GM18508 (cell line): ENCODE results near the gene KIRREL1.

ENCODE experiments used
- ATAC-seq: cut with Tn5 transposase; IDR thresholded peaks from one replicate; pipeline ENCODE4 v1.9.1; 2021; ENCODE audit warnings: moderate number of reproducible peaks; ENCODE audit not compliant: insufficient read depth, unreplicated experiment

KIRREL1 gene

GRCh38 chr1:158101455-158101854 lies 108.0 kb downstream of the KIRREL1 start:
- ATAC-seq, result no peak

GRCh38 chr1:158101927-158102326 lies 108.5 kb downstream of the KIRREL1 start:
- no peak for ATAC-seq

- ATAC-seq, result no peak
Observed at GRCh38 chr1:158102881-158103674, 109.6 kb downstream of the KIRREL1 start.

DNA sequence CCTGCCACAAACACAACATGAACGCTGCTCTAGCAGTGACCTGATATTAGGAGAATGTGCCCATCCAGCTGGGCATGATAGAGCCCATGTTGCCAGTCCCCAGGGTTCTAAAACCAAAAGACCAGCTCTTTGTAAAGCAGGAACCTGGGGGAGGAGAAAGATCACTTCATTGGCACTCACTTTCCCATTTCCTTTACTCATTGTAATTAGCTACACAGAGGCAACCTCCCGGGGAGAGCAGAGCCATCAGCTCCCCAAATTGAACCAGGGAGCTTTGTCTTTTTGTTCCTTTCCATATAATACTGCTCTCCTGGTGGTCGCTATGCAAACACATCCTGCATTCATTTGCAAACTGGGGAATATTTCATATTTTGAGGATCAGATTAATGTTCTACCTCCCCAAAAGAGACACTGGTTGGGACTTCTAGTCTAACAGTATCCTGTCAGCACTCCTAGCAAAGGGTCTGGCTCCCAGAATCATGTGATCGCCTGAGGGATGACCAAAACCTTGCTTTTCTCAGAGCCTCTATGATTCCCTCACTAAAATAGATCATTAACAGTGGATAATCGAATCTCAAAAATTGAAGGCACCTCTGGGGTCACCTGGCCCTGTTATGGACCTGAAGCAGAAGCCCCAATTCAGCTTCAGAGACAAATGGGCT lies 110.5 kb downstream of the KIRREL1 start:
- no peak for ATAC-seq

GRCh38 chr1:158104891-158105290 lies 111.4 kb downstream of the KIRREL1 start:
- no peak for ATAC-seq

DNA sequence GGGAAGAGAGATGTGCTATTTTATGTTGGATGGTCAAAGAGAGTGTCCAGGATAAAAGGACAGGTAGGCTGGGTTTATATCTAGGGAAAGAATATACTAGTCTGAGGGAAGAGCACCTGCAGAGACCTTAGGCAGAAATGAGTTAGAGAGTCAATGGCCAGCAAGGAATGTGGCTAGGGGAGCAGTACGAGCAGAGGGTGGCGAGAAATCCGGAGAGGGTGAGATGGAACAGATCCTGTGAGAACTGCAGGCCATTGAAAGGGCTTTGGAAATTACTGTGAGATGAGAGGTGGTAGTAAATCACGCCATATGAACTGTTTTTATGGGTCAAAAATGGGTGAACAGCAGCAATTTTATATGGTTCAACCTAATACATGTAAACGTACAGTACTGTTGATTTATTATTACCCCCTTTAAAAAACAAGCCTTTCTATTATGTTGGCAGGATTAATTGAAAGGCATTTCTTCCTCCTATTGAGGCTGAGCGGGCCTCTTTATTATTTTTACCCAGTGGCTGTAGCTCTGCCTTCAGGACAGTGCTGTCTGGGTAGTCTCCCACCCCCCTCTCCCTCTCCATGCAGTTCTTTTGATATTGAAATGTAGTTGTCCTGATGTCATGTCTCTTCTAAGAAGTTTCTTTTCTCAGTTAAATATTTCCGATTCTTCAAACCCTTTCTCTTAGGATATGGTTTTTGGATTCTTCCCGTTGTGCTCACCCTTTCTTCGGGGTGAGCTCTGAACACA lies 112.1 kb downstream of the KIRREL1 start:
- ATAC-seq, result no peak

DNA sequence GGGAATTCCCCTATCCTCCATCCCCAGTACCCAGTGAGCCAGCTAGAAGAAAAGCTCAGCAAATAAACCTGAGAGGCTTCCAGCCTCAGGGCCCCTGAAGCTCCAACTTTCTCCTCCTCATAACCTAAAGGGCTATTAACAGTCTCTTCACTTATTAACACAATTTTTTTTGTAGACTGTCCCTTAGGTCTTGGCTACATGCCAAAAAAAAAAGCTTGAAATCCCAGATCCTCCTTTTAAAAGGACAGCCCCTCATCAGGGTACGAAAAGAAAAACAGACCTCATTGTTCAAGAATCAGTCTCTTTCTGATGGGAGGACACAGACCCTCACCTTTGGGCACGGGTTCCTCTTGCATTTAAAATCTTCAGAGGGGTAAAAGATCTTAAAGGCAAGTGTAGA lies 114.5 kb downstream of the KIRREL1 start:
- ATAC-seq, result no peak

- ATAC-seq, result no peak
Observed at GRCh38 chr1:158112994-158113758, 119.7 kb downstream of the KIRREL1 start.

DNA sequence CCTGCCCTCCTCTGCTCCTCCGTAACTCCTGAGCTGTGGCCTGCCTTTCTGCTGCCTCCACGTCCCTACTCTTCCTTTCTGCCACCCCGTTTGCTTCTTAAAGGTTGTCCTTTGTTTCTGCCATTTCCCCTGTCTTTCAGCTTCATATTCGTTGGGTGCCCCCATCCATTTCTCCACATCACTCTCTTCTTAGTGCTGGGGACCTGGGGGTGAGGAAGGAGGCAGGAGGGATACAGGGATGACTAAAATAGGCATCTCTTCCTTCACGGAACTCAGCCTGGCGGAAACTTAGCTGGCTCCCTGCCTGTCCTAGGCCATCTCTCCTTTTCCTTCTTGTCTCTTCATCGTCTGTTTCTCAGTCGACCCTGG lies 120.3 kb downstream of the KIRREL1 start:
- ATAC-seq, result no peak

GRCh38 chr1:158115126-158115525 lies 121.7 kb downstream of the KIRREL1 start:
- no peak for ATAC-seq

DNA sequence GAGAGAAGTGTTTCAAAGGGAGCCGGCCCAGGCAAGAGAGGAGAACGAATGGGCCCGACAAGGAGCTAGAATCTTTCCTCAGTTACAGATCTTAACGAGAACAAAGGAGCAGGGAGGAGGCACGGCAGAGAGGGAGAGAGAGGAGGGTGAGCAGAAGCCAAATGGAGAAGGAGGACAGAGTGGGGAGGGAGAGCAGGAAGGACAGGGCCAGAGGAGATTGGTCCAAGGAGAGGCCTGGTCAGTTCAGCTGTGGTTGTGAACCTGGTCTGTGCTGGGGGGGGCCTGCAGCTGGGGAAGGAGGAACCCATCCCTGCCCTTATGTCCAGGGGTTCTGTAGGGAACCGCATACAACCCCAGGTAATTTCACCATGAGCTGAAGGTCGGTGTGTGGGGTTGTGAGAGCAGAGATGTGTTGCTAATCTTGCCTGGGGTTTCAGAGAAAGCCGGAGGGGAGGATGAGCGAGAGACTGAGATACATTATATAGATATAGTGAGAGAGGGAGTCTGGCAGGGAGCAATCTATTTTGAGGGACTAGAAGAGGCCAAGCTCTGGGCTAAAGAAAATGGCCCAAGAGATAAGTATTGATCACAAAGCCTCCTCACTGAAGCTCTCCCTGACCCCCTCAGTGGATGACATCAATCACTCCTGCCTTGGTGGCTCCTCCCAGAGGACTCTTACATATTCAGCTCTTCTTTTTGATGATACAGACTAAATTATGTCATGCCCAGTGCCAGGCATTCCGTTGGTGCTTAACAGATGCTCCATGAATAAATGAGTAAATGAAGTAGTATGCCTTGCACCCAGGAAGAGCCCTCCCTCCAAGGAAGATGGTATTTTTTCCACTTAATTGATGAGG lies 123.1 kb downstream of the KIRREL1 start:
- ATAC-seq, result no peak

DNA sequence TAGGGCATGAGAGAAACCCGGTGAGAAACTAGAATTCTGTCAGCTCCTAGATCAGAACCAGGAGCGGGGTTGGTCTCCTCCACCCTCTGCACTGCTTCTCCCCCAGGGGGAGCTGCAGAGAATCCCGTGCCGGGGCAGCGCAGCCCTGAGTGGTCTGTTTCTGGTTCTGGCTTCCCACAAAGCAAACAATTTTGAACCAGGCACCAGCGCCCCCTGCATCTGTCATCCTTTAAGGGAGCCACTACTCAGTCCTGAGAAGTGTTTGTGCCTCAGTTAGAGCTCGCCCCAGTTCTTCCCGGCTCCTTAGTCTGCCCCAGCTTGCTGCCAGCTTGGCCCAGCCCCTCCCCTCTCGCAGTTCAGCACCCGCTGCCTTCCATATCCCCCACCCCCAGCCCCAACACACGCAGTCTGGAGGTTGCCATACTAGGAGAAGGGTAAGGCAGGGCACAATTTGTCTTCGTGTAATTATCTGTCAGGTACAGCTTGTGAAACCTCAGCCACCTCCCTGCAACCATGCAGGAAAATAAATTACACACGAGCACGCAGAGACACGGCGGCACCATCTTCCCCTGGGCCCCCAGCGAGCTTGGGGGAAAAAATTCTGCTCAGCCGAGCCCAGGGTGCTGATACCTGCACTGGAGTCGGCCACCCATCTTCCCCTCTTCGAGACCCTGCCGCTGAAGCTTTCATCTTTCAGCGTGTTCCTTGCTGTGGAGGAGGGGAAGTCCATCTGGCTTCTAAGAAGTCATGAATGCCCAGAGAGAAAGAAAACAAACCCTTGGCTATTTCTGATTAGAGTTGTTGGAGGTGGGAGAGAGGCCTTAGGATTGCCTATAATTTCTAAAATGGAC lies 124.6 kb downstream of the KIRREL1 start:
- no peak for ATAC-seq

GRCh38 chr1:158118713-158119402 lies 125.4 kb downstream of the KIRREL1 start:
- ATAC-seq, result no peak

DNA sequence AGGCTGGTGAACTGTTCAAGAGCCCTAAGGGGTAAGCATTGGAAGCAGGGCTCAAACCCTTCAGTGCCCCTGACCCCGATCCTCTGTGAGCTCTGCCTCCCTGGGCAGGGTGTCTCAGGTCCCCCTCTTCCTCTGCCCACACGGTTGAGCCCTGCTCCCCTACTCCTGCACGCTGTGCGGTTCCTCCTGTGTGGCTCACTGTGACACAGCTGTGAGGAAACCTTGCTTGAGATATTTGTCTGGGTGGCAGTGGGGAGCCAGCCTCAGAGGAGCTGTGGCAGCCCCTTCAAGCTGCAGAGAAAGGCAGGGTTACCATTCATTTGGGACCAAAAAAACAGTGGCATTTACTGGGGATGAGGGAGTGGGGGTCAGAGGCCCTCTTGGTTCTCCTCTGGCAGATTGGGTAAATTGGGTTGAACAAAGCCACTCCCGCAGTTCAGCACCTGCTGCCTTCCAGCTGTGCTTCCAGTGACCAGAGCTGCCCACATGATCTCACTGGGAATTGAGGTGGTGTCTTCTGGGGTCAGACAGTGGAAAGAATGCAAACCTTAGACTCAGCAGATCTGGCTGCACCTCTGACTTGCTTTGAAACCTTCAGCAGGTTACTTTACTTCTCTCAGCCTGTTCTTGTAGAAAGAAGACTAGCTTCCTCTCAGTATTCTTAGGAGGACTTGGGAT lies 126.7 kb downstream of the KIRREL1 start:
- no peak for ATAC-seq

DNA sequence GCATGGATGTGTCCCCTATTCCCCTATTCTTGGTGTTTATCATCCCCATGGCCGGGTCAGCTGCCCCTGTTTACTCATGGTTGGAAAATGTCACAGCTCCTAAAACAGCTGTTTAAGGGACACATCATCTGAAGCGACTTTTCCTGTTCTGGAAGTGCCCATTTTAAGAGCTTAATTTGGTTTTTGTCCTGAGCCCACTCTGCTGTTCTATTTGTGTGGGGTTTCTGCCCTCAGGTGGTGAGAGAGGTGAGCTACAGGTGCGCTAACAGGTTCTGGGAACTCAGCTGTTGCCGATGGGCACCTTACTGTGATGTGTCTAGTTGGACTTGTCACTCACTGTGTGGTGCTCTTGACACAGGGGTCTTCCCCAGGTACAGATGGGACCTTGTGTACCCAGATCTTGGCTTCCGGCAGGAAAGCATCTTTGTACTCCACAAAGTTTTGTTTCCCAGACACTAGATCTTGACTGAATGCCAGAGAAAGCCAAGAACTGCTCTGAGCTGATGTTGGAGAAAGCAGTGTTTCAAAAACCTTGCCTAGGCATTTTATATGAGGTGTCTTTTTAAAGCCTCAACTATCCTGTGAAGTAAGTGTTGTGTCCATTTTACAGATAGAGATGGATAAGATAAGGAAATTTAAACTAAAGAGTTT lies 128.3 kb downstream of the KIRREL1 start:
- no peak for ATAC-seq

- ATAC-seq, result no peak
Observed at GRCh38 chr1:158122833-158123388, 129.5 kb downstream of the KIRREL1 start.

- ATAC-seq, result no peak
Observed at GRCh38 chr1:158124034-158124433, 130.6 kb downstream of the KIRREL1 start.
